Measurements from ENCODE around the gene CFI.
A peak's percentile ranks its signal among the peaks of the same experiment; 100 is the strongest.

The CFI gene

GRCh38 chr4:109730619-109731545 lies 70.9 kb downstream of the CFI start:
- peak in 1 of 14 donors; percentile 23 for DNase-seq

GRCh38 chr4:109729718-109730618 lies 71.8 kb downstream of the CFI start, which contains the start of gene PLA2G12A:
TSS of gene PLA2G12A (minus strand) at chr4:109730070. CDS start at chr4:109729809, 261 bp downstream.
- DNase-seq, result peak in 13 of 14 donors; percentile 44 to 81 (median 66)

- peak in 2 of 14 donors; percentile 32 to 36 for DNase-seq
Observed at GRCh38 chr4:109729117-109729717, 72.6 kb downstream of the CFI start.

- no peak for DNase-seq
Observed at GRCh38 chr4:109728385-109728784, 73.4 kb downstream of the CFI start.

GRCh38 chr4:109723110-109723509 lies 78.7 kb downstream of the CFI start:
- DNase-seq, result no peak

- no peak for DNase-seq
Observed at GRCh38 chr4:109722357-109722756, 79.4 kb downstream of the CFI start.

GRCh38 chr4:109721033-109721432 lies 80.8 kb downstream of the CFI start:
- no peak for DNase-seq

GRCh38 chr4:109719604-109720003 lies 82.2 kb downstream of the CFI start:
- no peak for DNase-seq

GRCh38 chr4:109718759-109719158 lies 83.0 kb downstream of the CFI start:
- no peak for DNase-seq

GRCh38 chr4:109713500-109713899 lies 88.3 kb downstream of the CFI start:
- no peak for DNase-seq

- no peak for DNase-seq
Observed at GRCh38 chr4:109708990-109709389, 92.8 kb downstream of the CFI start.

- no peak for DNase-seq
Observed at GRCh38 chr4:109708435-109708834, 93.4 kb downstream of the CFI start.

- no peak for DNase-seq
Observed at GRCh38 chr4:109703664-109704361, 98.0 kb downstream of the CFI start.

- peak; percentile 11 to 83 (median 64) for DNase-seq
Observed at GRCh38 chr4:109702950-109703663, 98.7 kb downstream of the CFI start, which contains the start of gene CASP6. TSS of gene CASP6 (minus strand) at chr4:109703445. CDS start at chr4:109703395, 50 bp downstream.

- DNase-seq, result no peak
Observed at GRCh38 chr4:109701566-109702410, 100.0 kb downstream of the CFI start.

- no peak for DNase-seq
Observed at GRCh38 chr4:109699553-109700225, 102.1 kb downstream of the CFI start.

- DNase-seq, result no peak
Observed at GRCh38 chr4:109698656-109699055, 103.1 kb downstream of the CFI start.

GRCh38 chr4:109691411-109691920 lies 110.3 kb downstream of the CFI start:
- no peak for DNase-seq

Data from C1 segment of cervical spinal cord (tissue), 14 donors.